GM21360 (cell line): ENCODE measurements around the gene SEZ6.

ENCODE experiments used
- ATAC-seq: cut with Tn5 transposase; IDR thresholded peaks from one replicate; pipeline ENCODE4 v1.9.1; 2021; ENCODE audit warnings: mild to moderate bottlenecking, moderate library complexity; ENCODE audit not compliant: unreplicated experiment

The SEZ6 gene

GRCh38 chr17:28907709-28908475 lies 97.9 kb downstream of the SEZ6 start:
- no peak for ATAC-seq

GRCh38 chr17:28906706-28907438 lies 99.0 kb downstream of the SEZ6 start:
- ATAC-seq, result no peak

GRCh38 chr17:28906276-28906675 lies 99.6 kb downstream of the SEZ6 start:
- ATAC-seq, result no peak
